Stimulated activated CD4-positive, alpha-beta T cell treated with anti-CD3 and anti-CD28 coated beads, Interleukin-15, amount 100 ng/mL, for 24 hours (primary cell): Measurements from ENCODE around the gene PLGRKT.
A peak's percentile ranks its signal among the peaks of the same experiment; 100 is the strongest.
"Not testable (repeated sequence)": the region's sequence is repeated elsewhere in the genome, so short reads cannot be mapped to it uniquely, and the experiment has no call there.

ENCODE experiments used
- DNase-seq: peaks from one replicate; pipeline ENCODE4 v3.0.0-alpha.2; 2020

PLGRKT gene

GRCh38 chr9:5437254-5438216 lies at the start of gene PLGRKT:
PLGRKT (minus strand) TSS chr9:5437925; CDS start chr9:5431977, 5,948 bp downstream.
- peak; percentile 93 for DNase-seq

DNA sequence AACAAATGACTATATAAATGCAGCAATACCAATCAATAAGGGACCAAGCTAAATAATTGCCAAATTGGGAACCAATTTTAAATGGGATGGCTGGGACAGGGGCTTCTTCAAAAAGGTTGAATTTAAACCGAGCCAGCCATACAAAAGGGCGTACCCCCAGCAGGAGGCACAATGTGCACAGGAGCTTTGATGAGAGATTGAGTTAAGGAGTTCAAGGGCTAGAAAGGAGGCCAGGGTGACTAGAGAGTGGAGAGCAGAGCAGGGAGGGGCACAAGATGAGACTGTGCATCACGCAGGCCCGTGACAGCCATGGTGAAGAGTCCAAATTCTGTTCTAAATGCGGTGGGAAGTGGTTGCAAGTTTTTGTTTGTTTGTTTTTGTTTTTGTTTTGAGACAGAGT lies 49.3 kb upstream of the PLGRKT start:
- DNase-seq: no peak

DNA sequence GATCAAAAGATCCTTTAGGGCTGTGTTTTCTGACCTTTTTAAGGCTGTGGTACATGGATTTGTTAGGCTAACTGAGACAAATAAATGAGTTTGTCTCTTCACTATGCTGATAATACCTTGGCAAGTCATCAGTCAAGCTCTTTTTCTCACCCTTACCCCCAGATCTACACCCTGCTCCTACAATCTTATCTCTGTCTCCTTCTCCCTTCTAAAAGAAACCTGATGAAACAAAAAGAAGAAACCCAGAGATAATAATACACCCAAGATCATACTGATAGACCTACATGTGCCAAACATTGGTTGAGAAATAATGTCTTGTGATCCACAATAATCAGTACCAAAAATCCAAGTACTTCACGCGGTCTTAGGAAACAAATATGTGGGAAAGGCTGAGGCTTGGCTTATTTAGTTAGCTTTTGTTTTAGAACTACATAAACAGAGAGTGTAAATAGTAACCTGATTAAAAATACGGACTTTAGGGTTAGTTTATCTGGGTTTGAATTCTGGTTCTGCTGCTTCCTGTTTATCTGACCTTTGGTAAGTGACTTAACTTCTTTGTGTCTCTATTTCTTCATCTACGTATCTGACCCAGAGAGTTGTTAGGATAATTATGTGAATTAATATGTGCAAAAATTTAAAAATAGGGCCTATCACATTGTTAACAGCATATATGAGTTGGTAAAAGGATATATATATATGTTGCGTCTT lies 47.8 kb upstream of the PLGRKT start:
- no peak for DNase-seq

GRCh38 chr9:5483306-5483705 lies 45.6 kb upstream of the PLGRKT start:
- no peak for DNase-seq

DNA sequence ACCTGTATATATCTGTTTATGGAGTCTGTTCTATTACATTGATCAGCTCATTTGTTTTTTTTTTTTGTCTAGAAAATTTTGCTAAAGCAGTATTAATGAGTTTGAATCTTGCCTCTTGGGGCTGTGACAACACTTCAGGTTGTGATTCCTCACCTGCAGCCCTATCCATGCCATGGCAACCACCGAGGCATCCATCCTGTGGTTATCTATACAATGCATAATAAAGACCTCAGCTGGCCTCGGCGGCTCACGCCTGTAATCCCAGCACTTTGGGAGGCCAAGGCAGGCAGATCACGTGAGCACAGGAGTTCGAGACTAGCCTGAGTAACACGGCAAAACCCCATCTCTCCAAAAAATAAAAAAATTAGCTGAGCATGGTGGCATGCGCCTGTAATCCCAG lies 44.5 kb upstream of the PLGRKT start:
- no peak for DNase-seq

DNA sequence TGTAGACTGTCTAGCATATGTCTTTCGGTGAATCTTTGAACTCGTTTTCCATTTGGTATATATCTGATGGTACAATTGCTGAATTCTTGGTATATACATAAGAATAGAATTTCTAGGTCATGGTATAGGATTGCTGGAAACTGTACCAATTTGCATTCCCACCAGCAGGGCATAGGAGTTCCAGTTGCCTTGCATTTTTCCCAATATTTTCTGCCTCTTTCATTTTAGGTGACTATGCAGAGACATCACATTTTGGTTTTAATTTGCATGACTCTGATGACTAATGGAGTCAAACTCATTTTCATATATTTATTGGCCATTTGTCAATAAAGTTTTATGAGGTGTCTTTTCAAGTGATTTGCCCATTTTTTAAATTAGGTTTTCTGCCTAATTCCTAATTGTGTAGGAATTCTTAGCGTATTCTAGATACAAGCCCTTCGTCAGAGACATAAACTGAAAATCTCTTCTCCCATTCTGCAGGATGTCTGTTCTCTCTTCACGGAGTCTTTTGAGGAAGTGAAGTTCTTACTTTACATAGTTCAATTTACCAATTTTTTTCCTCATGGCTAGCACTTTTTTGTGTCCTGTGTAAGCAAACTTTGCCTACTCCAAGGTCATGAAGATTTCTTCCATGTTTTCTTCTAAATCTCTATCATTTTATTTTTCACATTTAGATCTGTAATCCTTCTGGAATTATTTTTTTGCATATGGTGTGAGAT lies 43.8 kb upstream of the PLGRKT start:
- no peak for DNase-seq

DNA sequence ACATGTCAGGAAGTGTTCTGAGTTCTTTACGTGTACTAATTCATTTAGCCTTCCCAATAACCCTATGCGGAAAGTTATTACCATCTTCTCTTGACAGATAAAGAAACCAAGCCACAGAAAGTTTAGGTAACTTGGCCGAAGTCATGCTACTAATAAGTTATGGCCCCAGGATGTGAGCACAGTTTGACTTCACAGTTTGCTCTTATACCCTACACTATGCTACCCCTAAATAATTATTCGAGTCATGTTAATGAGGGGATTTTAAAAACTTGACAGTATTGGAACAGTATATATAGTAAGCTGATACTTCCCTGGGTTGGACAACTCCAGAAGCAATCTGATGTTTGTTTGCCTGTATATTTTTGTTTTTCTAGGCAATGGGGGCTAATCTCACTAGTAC lies 43.2 kb upstream of the PLGRKT start:
- no peak for DNase-seq

DNA sequence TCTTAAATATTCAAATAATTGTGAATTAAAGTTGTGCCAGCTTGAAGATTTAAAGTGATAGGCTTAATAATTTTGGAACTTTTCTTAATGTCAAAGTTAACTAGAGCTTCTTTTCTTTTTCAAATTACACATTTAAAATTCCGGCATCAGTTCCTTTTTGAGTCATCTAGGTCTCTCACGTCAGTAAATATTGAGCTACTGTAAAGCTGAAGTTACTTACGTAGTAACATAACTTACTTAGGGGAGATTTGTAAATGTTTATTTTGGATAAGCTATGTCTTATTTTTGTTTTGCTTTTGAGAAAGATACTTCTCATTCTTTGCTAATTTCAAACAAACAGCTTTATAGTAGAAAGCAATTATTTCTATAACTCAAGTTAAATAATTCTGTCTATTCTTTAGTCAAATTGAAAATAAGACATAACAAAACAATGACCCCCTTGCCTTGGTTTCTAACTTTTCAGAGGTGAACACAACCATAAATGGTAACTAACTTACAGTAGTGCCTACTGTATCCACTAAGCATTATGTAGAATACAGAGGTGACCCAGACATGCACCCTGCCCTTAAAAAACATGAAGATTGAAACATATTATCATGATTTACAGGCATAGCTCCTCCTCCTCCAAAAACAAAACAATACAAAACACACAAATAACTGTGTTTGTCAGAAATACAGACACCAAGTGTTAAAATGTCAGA lies 42.4 kb upstream of the PLGRKT start:
- no peak for DNase-seq

- peak; percentile 39 for DNase-seq
Observed at GRCh38 chr9:5478206-5478605, 40.5 kb upstream of the PLGRKT start.

GRCh38 chr9:5475611-5476010 lies 37.9 kb upstream of the PLGRKT start:
- DNase-seq: not testable (repeated sequence)

- DNase-seq: no peak
Observed at GRCh38 chr9:5470816-5471215, 33.1 kb upstream of the PLGRKT start.

DNA sequence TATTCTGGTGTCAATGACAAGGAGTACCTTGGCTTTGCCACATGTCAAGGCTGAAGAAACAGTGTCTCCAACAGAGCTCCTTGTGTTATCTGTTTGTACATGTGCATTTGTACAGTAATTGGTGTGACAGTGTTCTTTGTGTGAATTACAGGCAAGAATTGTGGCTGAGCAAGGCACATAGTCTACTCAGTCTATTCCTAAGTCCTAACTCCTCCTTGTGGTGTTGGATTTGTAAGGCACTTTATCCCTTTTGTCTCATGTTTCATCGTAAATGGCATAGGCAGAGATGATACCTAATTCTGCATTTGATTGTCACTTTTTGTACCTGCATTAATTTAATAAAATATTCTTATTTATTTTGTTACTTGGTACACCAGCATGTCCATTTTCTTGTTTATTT lies 32.4 kb upstream of the PLGRKT start:
- no peak for DNase-seq

- DNase-seq: no peak
Observed at GRCh38 chr9:5468850-5469249, 31.1 kb upstream of the PLGRKT start.

DNA sequence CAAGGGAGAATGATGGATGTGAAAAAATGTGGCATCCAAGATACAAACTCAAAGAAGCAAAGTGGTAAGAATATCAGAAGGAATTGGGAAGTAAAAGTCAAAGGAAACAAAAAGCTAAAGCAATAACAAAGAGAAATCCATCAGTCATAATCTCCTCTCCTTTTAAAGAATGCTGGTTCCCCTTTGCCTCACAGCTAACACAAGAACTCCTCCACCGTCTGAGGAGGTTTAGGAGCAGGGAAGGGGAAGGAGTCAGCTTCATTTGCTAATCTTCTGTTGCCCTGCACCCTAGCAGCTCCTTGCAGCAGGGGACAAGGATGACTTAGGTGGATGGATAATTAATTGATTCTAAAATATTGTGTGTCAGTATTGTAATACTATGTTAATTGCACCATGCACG lies 29.0 kb upstream of the PLGRKT start:
- DNase-seq: no peak

DNA sequence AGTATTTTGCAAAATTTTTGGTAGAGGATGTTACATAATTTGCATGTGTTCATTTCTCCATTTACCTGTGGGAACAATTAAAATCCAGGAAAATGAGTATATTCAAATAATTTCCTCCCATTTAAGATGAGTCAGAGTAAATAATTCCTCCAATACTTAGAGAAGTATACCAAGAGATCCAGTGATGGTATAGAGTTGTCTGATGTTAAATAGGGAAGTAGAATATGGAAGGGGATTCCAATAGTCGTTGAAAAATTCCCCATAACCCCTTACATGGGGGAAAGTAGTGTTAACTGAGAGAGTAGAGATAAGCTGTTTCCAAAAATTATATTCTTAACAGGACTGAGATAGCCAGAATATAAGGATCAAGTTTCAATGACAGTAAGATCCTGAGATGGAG lies 28.3 kb upstream of the PLGRKT start:
- DNase-seq: no peak

DNA sequence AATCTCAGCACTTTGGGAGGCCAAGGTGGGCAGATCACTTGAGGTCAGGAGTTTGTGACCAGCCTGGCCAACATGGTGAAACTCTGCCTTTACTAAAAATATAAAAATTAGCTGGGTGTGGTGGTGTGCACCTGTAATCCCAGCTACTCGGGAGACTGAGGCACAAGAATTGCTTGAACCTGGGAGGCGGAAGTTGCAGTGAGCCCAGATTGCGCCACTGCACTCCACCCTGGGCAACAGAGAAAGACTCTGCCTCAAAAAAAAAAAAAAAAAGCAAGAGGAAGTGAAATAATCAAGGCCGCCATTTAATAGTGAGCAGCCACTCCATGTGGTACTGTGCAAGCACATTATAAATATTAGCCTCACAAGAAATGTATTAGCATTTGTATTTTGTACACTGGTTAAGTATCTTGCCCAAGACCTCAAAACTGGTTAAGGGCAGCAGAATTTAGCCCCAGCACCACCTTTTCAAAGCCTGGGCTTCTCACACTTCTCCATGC lies 27.2 kb upstream of the PLGRKT start:
- not testable (repeated sequence) for DNase-seq

DNA sequence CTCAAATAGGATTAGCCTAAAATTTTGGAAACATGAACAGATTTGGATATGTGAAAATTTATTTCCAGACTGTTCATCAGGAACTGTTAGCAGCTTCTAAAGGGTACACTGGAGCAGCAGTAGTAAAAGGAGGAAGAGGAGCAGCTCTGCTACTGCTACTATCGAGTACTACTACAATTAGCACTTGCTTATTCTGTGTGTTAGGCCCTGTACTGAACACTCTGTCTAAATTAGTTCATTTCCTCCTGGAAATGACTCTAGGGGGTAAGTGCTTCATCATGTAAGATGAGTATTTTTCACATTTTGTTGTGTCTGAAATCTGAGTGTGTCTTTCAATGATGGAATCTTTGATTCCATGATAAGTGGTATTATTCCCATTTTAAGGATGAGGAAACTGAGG lies 22.4 kb upstream of the PLGRKT start:
- DNase-seq: no peak

DNA sequence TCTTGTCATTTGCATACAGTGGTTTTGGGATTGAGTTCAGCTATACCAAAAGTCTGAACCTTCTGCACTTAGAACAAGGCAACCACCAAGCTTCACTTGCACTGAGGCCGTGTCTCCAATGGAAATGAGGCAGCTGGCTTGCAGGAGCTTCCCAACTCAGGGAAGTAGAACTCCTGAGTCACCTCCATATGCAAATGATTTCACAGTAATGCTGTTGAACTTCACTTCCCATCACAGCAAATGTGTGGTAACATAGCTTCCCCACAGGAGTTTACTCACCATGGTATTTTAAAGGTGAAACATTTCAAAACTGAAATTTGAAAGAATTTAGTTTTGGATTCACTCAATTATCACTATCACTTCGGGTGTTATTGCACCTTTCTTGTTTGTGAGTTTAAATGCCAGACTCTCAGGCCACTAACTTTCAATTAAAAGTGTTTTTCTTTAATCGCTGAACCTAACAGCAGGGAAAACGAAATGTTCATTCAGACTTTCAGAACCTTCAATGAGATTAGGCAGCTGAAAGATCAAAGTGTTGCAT lies 21.6 kb upstream of the PLGRKT start:
- peak; percentile 44 for DNase-seq

GRCh38 chr9:5455181-5455580 lies 17.5 kb upstream of the PLGRKT start:
- DNase-seq: no peak

GRCh38 chr9:5453673-5454072 lies 15.9 kb upstream of the PLGRKT start:
- DNase-seq: no peak

DNA sequence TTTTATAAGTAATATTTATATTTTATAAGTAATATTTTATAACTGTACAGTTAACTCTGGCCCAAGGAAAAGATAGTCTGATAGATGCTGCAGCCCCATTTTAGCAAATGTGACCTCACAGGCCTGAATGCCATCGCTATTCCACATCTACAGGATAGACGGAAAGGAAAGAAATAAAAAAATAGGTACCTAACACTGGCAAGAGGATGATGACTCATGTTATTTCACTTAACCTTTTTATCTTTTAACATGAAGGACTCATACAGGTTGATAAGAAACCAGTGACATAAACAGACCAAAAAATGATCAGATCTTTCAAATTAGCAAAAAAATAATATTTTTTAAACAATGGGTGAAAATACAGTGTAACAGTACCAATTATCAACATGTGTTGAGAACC lies 15.3 kb upstream of the PLGRKT start:
- DNase-seq: no peak

- DNase-seq: no peak
Observed at GRCh38 chr9:5452286-5452609, 14.5 kb upstream of the PLGRKT start.
